Measurements from ENCODE around the gene CD200R1. TPM values are rescaled to one million over a fixed set of nuclear protein-coding genes. Genes with fewer than 3 reads are reported as not detected.
A peak's percentile ranks its signal among the peaks of the same experiment; 100 is the strongest.

The CD200R1 gene
- total and polyA plus RNA-seq, 9 of the 15 experiments (the other 6 are each of a cell fraction or from before 2014, with no cell fraction given) = 0.04 to 0.23 (median 0.09) TPM; not detected in 5

DNA sequence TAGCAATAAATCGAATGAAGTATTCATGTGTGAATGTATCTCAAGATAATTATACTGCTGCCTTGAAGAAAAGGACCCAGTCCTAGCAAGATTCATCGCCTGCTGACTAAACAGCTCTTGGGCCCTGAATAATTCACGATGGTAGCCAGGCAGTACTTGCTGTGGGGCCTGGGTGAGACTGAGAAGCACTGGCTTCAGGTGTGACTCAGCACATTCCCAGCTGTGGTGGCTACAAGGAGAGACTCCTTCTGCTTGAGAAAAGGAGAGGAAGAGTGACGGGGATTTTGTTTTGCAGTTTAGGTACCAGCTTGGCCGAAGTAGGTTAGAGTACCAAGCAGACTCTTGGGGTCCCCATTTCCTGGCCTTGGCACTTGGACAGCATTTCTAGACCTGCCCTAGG, 80.6 kb downstream of the CD200R1 start (continued):
- TF ChIP-seq, protein P1, sequence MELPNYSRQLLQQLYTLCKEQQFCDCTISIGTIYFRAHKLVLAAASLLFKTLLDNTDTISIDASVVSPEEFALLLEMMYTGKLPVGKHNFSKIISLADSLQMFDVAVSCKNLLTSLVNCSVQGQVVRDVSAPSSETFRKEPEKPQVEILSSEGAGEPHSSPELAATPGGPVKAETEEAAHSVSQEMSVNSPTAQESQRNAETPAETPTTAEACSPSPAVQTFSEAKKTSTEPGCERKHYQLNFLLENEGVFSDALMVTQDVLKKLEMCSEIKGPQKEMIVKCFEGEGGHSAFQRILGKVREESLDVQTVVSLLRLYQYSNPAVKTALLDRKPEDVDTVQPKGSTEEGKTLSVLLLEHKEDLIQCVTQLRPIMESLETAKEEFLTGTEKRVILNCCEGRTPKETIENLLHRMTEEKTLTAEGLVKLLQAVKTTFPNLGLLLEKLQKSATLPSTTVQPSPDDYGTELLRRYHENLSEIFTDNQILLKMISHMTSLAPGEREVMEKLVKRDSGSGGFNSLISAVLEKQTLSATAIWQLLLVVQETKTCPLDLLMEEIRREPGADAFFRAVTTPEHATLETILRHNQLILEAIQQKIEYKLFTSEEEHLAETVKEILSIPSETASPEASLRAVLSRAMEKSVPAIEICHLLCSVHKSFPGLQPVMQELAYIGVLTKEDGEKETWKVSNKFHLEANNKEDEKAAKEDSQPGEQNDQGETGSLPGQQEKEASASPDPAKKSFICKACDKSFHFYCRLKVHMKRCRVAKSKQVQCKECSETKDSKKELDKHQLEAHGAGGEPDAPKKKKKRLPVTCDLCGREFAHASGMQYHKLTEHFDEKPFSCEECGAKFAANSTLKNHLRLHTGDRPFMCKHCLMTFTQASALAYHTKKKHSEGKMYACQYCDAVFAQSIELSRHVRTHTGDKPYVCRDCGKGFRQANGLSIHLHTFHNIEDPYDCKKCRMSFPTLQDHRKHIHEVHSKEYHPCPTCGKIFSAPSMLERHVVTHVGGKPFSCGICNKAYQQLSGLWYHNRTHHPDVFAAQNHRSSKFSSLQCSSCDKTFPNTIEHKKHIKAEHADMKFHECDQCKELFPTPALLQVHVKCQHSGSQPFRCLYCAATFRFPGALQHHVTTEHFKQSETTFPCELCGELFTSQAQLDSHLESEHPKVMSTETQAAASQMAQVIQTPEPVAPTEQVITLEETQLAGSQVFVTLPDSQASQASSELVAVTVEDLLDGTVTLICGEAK (IDR thresholded peaks at IDR 0.05) = no peak
- TF ChIP-seq, protein P1 (CRISPR knock-in tag; IDR thresholded peaks at IDR 0.05) = no peak
- TF ChIP-seq ELF1 (tag; IDR thresholded peaks at IDR 0.05) = no peak
- TF ChIP-seq ERF (CRISPR knock-in tag; IDR thresholded peaks at IDR 0.05) = no peak
- TF ChIP-seq SAFB (IDR thresholded peaks at IDR 0.05; ENCODE audit: borderline replicate concordance, low read depth, low read length) = no peak
- TF ChIP-seq ZNF140 (CRISPR knock-in tag; IDR thresholded peaks at IDR 0.05) = no peak
- TF ChIP-seq BRCA1 (IDR thresholded peaks at IDR 0.05) = no peak
- no peak for TF ChIP-seq BRCA1 (CRISPR knock-in tag; IDR thresholded peaks at IDR 0.05)
- TF ChIP-seq HNRNPUL1 (IDR thresholded peaks at IDR 0.05; ENCODE audit: low read length) = no peak
- no peak for TF ChIP-seq BRD9 (IDR thresholded peaks at IDR 0.05; ENCODE audit: low read depth, partially characterized antibody)
- TF ChIP-seq, protein P2, sequence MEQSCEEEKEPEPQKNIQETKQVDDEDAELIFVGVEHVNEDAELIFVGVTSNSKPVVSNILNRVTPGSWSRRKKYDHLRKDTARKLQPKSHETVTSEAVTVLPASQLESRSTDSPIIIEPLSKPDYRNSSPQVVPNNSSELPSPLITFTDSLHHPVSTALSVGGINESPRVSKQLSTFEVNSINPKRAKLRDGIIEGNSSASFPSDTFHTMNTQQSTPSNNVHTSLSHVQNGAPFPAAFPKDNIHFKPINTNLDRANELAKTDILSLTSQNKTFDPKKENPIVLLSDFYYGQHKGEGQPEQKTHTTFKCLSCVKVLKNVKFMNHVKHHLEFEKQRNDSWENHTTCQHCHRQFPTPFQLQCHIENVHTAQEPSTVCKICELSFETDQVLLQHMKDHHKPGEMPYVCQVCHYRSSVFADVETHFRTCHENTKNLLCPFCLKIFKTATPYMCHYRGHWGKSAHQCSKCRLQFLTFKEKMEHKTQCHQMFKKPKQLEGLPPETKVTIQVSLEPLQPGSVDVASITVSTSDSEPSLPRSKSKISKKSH (CRISPR knock-in tag; IDR thresholded peaks at IDR 0.05) = no peak
- TF ChIP-seq ZNF79 (CRISPR knock-in tag; IDR thresholded peaks at IDR 0.05; ENCODE audit: low read depth) = no peak
- TF ChIP-seq FIP1L1 (IDR thresholded peaks at IDR 0.05; ENCODE audit: low read depth, low read length, poor library complexity, severe bottlenecking) = no peak
- no peak for TF ChIP-seq NEUROD1 (IDR thresholded peaks at IDR 0.05; ENCODE audit: borderline replicate concordance, low read depth, low read length, partially characterized antibody)
- TF ChIP-seq PYGO2 (tag; IDR thresholded peaks at IDR 0.05) = no peak
- no peak for TF ChIP-seq PURB (CRISPR knock-in tag; IDR thresholded peaks at IDR 0.05; ENCODE audit: low read depth)
- no peak for TF ChIP-seq CHD1 (IDR thresholded peaks at IDR 0.05; ENCODE audit: low read length)
- peak; percentile 42; the same call in 1 of the 2 replicates for TF ChIP-seq ARID1B (IDR thresholded peaks at IDR 0.05)
- TF ChIP-seq FOXM1 (IDR thresholded peaks at IDR 0.05; ENCODE audit: low read depth) = no peak
- TF ChIP-seq FOXM1 (CRISPR knock-in tag; IDR thresholded peaks at IDR 0.05; ENCODE audit: low read depth) = no peak
- no peak for TF ChIP-seq RFX5 (IDR thresholded peaks at IDR 0.05; ENCODE audit: low read depth, low read length)
- TF ChIP-seq L3MBTL2 (IDR thresholded peaks at IDR 0.05) = no peak

All from K562 (cell line).